DOHH2 (cell line): Measurements from ENCODE around the gene KRTAP12-2.

Experiments
- H3F3A ChIP-seq: fragments of 200-600 bp; sonication (generic), shearing (Covaris generic); 2 replicates; pipeline ENCODE4 v1.6.0; 2016; ENCODE audit warnings: antibody characterized with exemption, mild to moderate bottlenecking; ENCODE audit not compliant: control insufficient read depth, insufficient read depth
- H3K27ac ChIP-seq: fragments of 200-600 bp; sonication (generic); 2 replicates; pipeline ENCODE4 v1.5.1; 2014; ENCODE audit warnings: low read depth, mild to moderate bottlenecking, low read length, moderate library complexity
- H3K27me3 ChIP-seq: fragments of 200-600 bp; sonication (generic); 2 replicates; pipeline ENCODE4 v1.6.1; 2014; ENCODE audit warnings: mild to moderate bottlenecking, low read length, mixed read lengths; ENCODE audit not compliant: control insufficient read depth
- H3K36me3 ChIP-seq: fragments of 200-600 bp; sonication (generic); 2 replicates; pipeline ENCODE4 v1.6.1; 2014; ENCODE audit warnings: mild to moderate bottlenecking, low read length, moderate library complexity, mixed read lengths; ENCODE audit not compliant: control insufficient read depth
- H3K4me1 ChIP-seq: fragments of 200-600 bp; sonication (generic); 2 replicates; pipeline ENCODE4 v1.6.1; 2014; ENCODE audit warnings: mild to moderate bottlenecking, low read length, mixed read lengths; ENCODE audit not compliant: control insufficient read depth
- H3K4me2 ChIP-seq: fragments of 200-600 bp; sonication (generic); 2 replicates; pipeline ENCODE4 v1.6.0; 2014; ENCODE audit warnings: mild to moderate bottlenecking, low read length, moderate library complexity
- H3K4me3 ChIP-seq: fragments of 200-600 bp; sonication (generic); 2 replicates; pipeline ENCODE4 v1.5.1; 2014; ENCODE audit warnings: mild to moderate bottlenecking, low read length, mixed read lengths
- H3K79me2 ChIP-seq: fragments of 200-600 bp; sonication (generic); 2 replicates; pipeline ENCODE4 v1.6.1; 2014; ENCODE audit warnings: mild to moderate bottlenecking, low read length, mixed read lengths; ENCODE audit not compliant: control insufficient read depth
- H3K9me2 ChIP-seq: fragments of 200-600 bp; sonication (generic); replicated peaks from 2 replicates; pipeline ENCODE4 v1.6.1; 2014; ENCODE audit warnings: mild to moderate bottlenecking, low read length, mixed read lengths; ENCODE audit not compliant: control insufficient read depth
- H3K9me3 ChIP-seq: fragments of 200-600 bp; sonication (generic); 2 replicates; pipeline ENCODE4 v1.6.1; 2014; ENCODE audit warnings: antibody characterized with exemption, low read length, mixed read lengths; ENCODE audit not compliant: control insufficient read depth, insufficient read depth
- H4K20me1 ChIP-seq: fragments of 200-600 bp; sonication (generic); 2 replicates; pipeline ENCODE4 v1.6.0; 2014; ENCODE audit warnings: low read depth, mild to moderate bottlenecking, antibody characterized with exemption, low read length, moderate library complexity; ENCODE audit not compliant: control insufficient read depth, insufficient read depth
- CTCF ChIP-seq: fragments of 200-600 bp; sonication (generic); IDR thresholded peaks from one replicate; pipeline ENCODE4 v1.5.1; 2014; ENCODE audit warnings: antibody characterized with exemption, mild to moderate bottlenecking, low read depth, low read length; ENCODE audit not compliant: poor library complexity, severe bottlenecking
- EZH2phosphoT487 ChIP-seq: fragments of 200-600 bp; sonication (generic); IDR thresholded peaks from 2 replicates; pipeline ENCODE4 v1.6.1; 2017; ENCODE audit warnings: borderline replicate concordance, mild to moderate bottlenecking, antibody characterized with exemption, low read length, moderate library complexity, mixed read lengths

Gene KRTAP12-2

GRCh38 chr21:44623575-44623974, 43.2 kb downstream of the KRTAP12-2 start:
- H3K27me3 ChIP-seq = no peaks in the 10 kb centered on the region
- H3K27ac ChIP-seq = no peak overlapping the region
- H3K4me3 ChIP-seq = no peak overlapping the region
- TF ChIP-seq CTCF (no peak), EZH2phosphoT487 (no peak)
- H3K9me3 ChIP-seq = peaks cover 36% of the 10 kb centered on the region
- no peaks in the 10 kb centered on the region for H3K36me3 ChIP-seq
- H3K4me2 ChIP-seq = no peak overlapping the region
- H3K79me2 ChIP-seq = no peaks in the 10 kb centered on the region
- H3F3A ChIP-seq = no peaks in the 10 kb centered on the region
- peaks cover 7% of the 10 kb centered on the region for H3K4me1 ChIP-seq
- H3K9me2 ChIP-seq = no peaks in the 10 kb centered on the region
- H4K20me1 ChIP-seq = no peaks in the 10 kb centered on the region

- H4K20me1 ChIP-seq = no peaks in the 10 kb centered on the region
- H3K9me3 ChIP-seq = peaks cover 23% of the 10 kb centered on the region
- H3K36me3 ChIP-seq = no peaks in the 10 kb centered on the region
- H3K9me2 ChIP-seq = no peaks in the 10 kb centered on the region
- H3K4me3 ChIP-seq = no peak overlapping the region
- H3K27me3 ChIP-seq = no peaks in the 10 kb centered on the region
- H3K79me2 ChIP-seq = no peaks in the 10 kb centered on the region
- no peak overlapping the region for H3K27ac ChIP-seq
- peaks cover 11% of the 10 kb centered on the region for H3K4me1 ChIP-seq
- H3K4me2 ChIP-seq = no peak overlapping the region
- H3F3A ChIP-seq = no peaks in the 10 kb centered on the region
- TF ChIP-seq CTCF = no peak
- TF ChIP-seq EZH2phosphoT487 = no peak
Observed at GRCh38 chr21:44619886-44620285, 46.8 kb downstream of the KRTAP12-2 start.

GRCh38 chr21:44618909-44619308, 47.8 kb downstream of the KRTAP12-2 start:
- TF ChIP-seq EZH2phosphoT487 = no peak
- no peak for TF ChIP-seq CTCF
- no peaks in the 10 kb centered on the region for H3K36me3 ChIP-seq
- H3K9me3 ChIP-seq = peaks cover 17% of the 10 kb centered on the region
- no peaks in the 10 kb centered on the region for H3K9me2 ChIP-seq
- no peak overlapping the region for H3K4me3 ChIP-seq
- no peaks in the 10 kb centered on the region for H4K20me1 ChIP-seq
- H3F3A ChIP-seq = no peaks in the 10 kb centered on the region
- no peak overlapping the region for H3K4me2 ChIP-seq
- H3K79me2 ChIP-seq = no peaks in the 10 kb centered on the region
- no peak overlapping the region for H3K27ac ChIP-seq
- H3K4me1 ChIP-seq = peaks cover 11% of the 10 kb centered on the region
- no peaks in the 10 kb centered on the region for H3K27me3 ChIP-seq

- peaks cover 15% of the 10 kb centered on the region for H3K9me3 ChIP-seq
- no peaks in the 10 kb centered on the region for H3K79me2 ChIP-seq
- H3K4me1 ChIP-seq = peaks cover 11% of the 10 kb centered on the region
- no peaks in the 10 kb centered on the region for H4K20me1 ChIP-seq
- H3F3A ChIP-seq = no peaks in the 10 kb centered on the region
- H3K4me3 ChIP-seq = no peak overlapping the region
- no peak for TF ChIP-seq CTCF
- H3K27me3 ChIP-seq = no peaks in the 10 kb centered on the region
- no peaks in the 10 kb centered on the region for H3K9me2 ChIP-seq
- H3K36me3 ChIP-seq = no peaks in the 10 kb centered on the region
- no peak overlapping the region for H3K27ac ChIP-seq
- no peak overlapping the region for H3K4me2 ChIP-seq
Observed at GRCh38 chr21:44618504-44618903, 48.2 kb downstream of the KRTAP12-2 start.
